Neural progenitor cell (in vitro differentiated cells): ENCODE measurements around the gene LRRK2.

ENCODE experiments used
- EZH2 ChIP-seq: fragments of 200-600 bp; sonication (generic); IDR thresholded peaks from 2 replicates; pipeline ENCODE4 v1.6.1; 2017; ENCODE audit warnings: antibody characterized with exemption, mild to moderate bottlenecking, moderate library complexity
- TF ChIP-seq, protein P1 (sequence below): fragments of 200-600 bp; sonication (generic); IDR thresholded peaks from 2 replicates; pipeline ENCODE4 v1.5.1; 2017; ENCODE audit warnings: antibody characterized with exemption, mild to moderate bottlenecking

DNA sequence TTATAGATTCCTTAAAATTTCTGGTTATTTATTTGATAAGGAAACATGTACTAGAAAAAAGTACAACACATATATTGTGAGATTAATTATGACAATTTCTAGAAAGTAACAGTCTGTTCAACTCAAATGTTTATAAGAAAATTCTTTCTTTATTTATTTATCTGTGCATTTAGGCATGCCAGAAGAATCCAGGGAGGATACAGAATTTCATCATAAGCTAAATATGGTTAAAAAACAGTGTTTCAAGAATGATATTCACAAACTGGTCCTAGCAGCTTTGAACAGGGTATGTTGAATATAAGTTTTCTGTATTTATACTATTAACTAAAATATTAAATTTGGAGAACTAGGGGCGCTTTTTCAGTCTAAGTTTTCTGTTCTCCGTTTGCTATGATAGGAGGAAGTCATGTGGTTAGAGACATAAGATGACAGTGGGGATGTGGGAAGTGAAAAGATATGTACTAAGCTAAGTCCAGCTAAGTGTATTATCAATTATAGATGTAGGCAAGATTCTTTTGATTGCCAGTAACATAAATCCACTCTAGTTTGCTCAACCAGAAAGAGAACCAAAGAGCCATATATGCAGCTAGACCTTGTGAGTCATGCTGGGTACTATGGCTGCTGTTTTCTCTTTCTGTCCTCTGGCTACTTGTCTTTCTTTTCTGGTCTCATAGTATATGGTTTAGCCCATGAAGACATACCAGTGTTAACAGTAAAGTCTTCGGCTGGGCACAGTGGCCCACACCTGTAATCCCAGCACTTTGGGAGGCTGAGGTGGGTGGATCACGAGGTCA lies 39.0 kb downstream of the LRRK2 start:
- no peak for TF ChIP-seq EZH2
- TF ChIP-seq, protein P1, sequence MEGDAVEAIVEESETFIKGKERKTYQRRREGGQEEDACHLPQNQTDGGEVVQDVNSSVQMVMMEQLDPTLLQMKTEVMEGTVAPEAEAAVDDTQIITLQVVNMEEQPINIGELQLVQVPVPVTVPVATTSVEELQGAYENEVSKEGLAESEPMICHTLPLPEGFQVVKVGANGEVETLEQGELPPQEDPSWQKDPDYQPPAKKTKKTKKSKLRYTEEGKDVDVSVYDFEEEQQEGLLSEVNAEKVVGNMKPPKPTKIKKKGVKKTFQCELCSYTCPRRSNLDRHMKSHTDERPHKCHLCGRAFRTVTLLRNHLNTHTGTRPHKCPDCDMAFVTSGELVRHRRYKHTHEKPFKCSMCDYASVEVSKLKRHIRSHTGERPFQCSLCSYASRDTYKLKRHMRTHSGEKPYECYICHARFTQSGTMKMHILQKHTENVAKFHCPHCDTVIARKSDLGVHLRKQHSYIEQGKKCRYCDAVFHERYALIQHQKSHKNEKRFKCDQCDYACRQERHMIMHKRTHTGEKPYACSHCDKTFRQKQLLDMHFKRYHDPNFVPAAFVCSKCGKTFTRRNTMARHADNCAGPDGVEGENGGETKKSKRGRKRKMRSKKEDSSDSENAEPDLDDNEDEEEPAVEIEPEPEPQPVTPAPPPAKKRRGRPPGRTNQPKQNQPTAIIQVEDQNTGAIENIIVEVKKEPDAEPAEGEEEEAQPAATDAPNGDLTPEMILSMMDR: no peak
